Tibial artery (tissue), 4 donors: Measurements from ENCODE around the gene ADCK2.
"Not testable (repeated sequence)": the region's sequence is repeated elsewhere in the genome, so short reads cannot be mapped to it uniquely, and the experiment has no call there.

Source experiments
- DNase-seq, 2 donors: peaks; one replicate each; pipeline ENCODE4 v3.0.0-alpha.2; 2019
- H3K27ac ChIP-seq, 2 donors: fragments of 200-600 bp; sonication (generic) in 1 of 2; 1 replicate in 1 of 2; 2 replicates in 1 of 2; pipeline ENCODE4 v1.5.1; 2018 to 2019; ENCODE audit warnings: mild to moderate bottlenecking in 1 of 2
- H3K27me3 ChIP-seq, 2 donors: fragments of 200-600 bp; sonication (generic) in 1 of 2; one replicate each; pipeline versions ENCODE4 v1.5.1 to v1.6.0; 2016 to 2019
- H3K36me3 ChIP-seq, 3 donors: fragments of 200-600 bp; sonication (generic) in 2 of 3; one replicate each; pipeline ENCODE4 v1.5.1; 2016 to 2019; ENCODE audit warnings: mild to moderate bottlenecking in 2 of 3
- H3K4me1 ChIP-seq, 4 donors: fragments of 200-600 bp; sonication (generic) in 2 of 4; 1 replicate in 3 of 4; 2 replicates in 1 of 4; pipeline ENCODE4 v1.5.1; 2016 to 2019
- H3K4me3 ChIP-seq, 2 donors: fragments of 200-600 bp; sonication (generic) in 1 of 2; 1 replicate in 1 of 2; 2 replicates in 1 of 2; pipeline ENCODE4 v1.5.1; 2018 to 2019; ENCODE audit warnings: mild to moderate bottlenecking in 2 of 2
- H3K9me3 ChIP-seq, 3 donors: fragments of 200-600 bp; sonication (generic) in 1 of 3; one replicate each; pipeline ENCODE4 v1.5.1; 2016 to 2019
- CTCF ChIP-seq, 2 experiments: fragments of 200-600 bp in 1 of 2; fragments of 450-650 bp in 1 of 2; IDR thresholded peaks; one replicate each; pipeline ENCODE4 v1.5.1; 2017 to 2019; ENCODE audit warnings: antibody characterized with exemption in 2 of 2, mild to moderate bottlenecking in 1 of 2, moderate library complexity in 1 of 2
- intact Hi-C: fragments of 100-400 bp; cut with DNase I; formaldehyde crosslinking; loops from one replicate; pipeline ENCODE4 v1.15.0; 2023; ENCODE audit warnings: low total_unique reads

The ADCK2 gene

GRCh38 chr7:140656548-140657515, 15.9 kb upstream of the ADCK2 start:
- intact Hi-C loops = no loop called here
- TF ChIP-seq CTCF (IDR thresholded peaks at IDR 0.05) = no peak
- Histone ChIP-seq H3K4me1 (peaks cover 0 to 21% (median 8%) of the 10 kb centered on the region in 4 donors), H3K27me3 (peaks cover 0 to 12% of the 10 kb centered on the region in 2 donors), H3K36me3 (no peaks in the 10 kb centered on the region), H3K27ac (peak overlapping the region in 1 of 2 donors; percentile 15), H3K4me3 (peak overlapping the region; percentile 17 to 39), H3K9me3 (no peaks in the 10 kb centered on the region)
- peak; percentile 55 to 70 for DNase-seq

- peaks cover 0 to 9% of the 10 kb centered on the region in 2 donors for H3K27me3 ChIP-seq
- intact Hi-C loops = no loop called here
- DNase-seq = peak in 1 of 2 donors; percentile 12
These were observed 14.9 kb upstream of the ADCK2 start for GRCh38 chr7:140657891-140658290.

GRCh38 chr7:140659856-140660255, 12.9 kb upstream of the ADCK2 start:
- no peaks in the 10 kb centered on the region for H3K9me3 ChIP-seq
- intact Hi-C loops = no loop called here
- TF ChIP-seq CTCF (IDR thresholded peaks at IDR 0.05) = no peak
- H3K27me3 ChIP-seq = peaks cover 0 to 9% of the 10 kb centered on the region in 2 donors
- H3K4me1 ChIP-seq = peaks cover 0 to 14% (median 8%) of the 10 kb centered on the region in 4 donors
- no peaks in the 10 kb centered on the region for H3K36me3 ChIP-seq
- H3K4me3 ChIP-seq = no peak overlapping the region
- H3K27ac ChIP-seq = no peak overlapping the region
- DNase-seq = no peak

More at GRCh38 chr7:140657891-140658290, 14.9 kb upstream of the ADCK2 start:
- H3K36me3 ChIP-seq = no peaks in the 10 kb centered on the region
- no peak overlapping the region for H3K27ac ChIP-seq
- no peaks in the 10 kb centered on the region for H3K9me3 ChIP-seq
- H3K4me1 ChIP-seq = peaks cover 0 to 21% (median 8%) of the 10 kb centered on the region in 4 donors
- no peak for TF ChIP-seq CTCF (IDR thresholded peaks at IDR 0.05)
- H3K4me3 ChIP-seq = no peak overlapping the region

- Histone ChIP-seq H3K27ac (no peak overlapping the region), H3K4me3 (no peak overlapping the region), H3K9me3 (no peaks in the 10 kb centered on the region), H3K36me3 (no peaks in the 10 kb centered on the region), H3K4me1 (peaks cover 0 to 12% (median 7%) of the 10 kb centered on the region in 4 donors), H3K27me3 (peaks cover 0 to 9% of the 10 kb centered on the region in 2 donors)
- DNase-seq = peak in 1 of 2 donors; percentile 7
- no peak for TF ChIP-seq CTCF (IDR thresholded peaks at IDR 0.05)
- intact Hi-C loops = no loop called here
These were observed 11.6 kb upstream of the ADCK2 start for GRCh38 chr7:140661124-140661523.

- H3K4me3 ChIP-seq, H3K27me3 ChIP-seq, intact Hi-C loops, H3K9me3 ChIP-seq, H3K4me1 ChIP-seq, H3K27ac ChIP-seq, DNase-seq, H3K36me3 ChIP-seq: not testable (repeated sequence)
These were observed 9.8 kb upstream of the ADCK2 start for GRCh38 chr7:140662938-140663337.

- Histone ChIP-seq H3K9me3 (no peaks in the 10 kb centered on the region), H3K4me3 (no peak overlapping the region), H3K27ac (no peak overlapping the region), H3K36me3 (no peaks in the 10 kb centered on the region), H3K4me1 (peaks cover 0 to 6% (median 5%) of the 10 kb centered on the region in 4 donors), H3K27me3 (no peaks in the 10 kb centered on the region)
- TF ChIP-seq CTCF (IDR thresholded peaks at IDR 0.05) = no peak
- peak in 1 of 2 donors; percentile 3 for DNase-seq
- intact Hi-C loops = no loop called here
These were observed 5.3 kb upstream of the ADCK2 start for GRCh38 chr7:140667476-140667875.
